GM10266 (cell line): ENCODE measurements around the gene FN1.
"Not testable (repeated sequence)": the region's sequence is repeated elsewhere in the genome, so short reads cannot be mapped to it uniquely, and the experiment has no call there.

ENCODE experiments used
- DNase-seq: peaks from one replicate; pipeline ENCODE4 v3.0.0; 2012; ENCODE audit errors: extremely low spot score
- TF ChIP-seq, protein P1 (sequence below): IDR thresholded peaks from 2 replicates; pipeline ENCODE4 v1.5.1; 2012; ENCODE audit warnings: mild to moderate bottlenecking, low read depth; ENCODE audit not compliant: control insufficient read depth, insufficient read depth; ENCODE audit errors: missing control alignments

FN1 gene

DNA sequence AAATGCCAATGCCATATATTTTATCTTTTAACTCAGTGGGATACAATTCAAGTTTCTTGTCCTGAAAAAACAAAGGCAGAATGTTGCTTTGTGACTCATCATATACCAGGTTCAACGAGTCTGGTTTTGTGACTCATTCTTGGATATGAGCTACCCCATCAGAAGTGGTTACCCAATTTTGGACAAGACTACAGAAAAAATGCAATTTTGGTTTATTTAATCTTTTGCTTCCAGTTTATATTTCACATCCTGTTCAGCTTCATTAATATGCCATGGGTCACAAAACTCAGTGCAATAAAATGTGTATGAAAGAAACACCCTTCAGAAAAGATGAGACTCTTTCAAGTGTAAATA, 25.0 kb downstream of the FN1 start:
- TF ChIP-seq, protein P1, sequence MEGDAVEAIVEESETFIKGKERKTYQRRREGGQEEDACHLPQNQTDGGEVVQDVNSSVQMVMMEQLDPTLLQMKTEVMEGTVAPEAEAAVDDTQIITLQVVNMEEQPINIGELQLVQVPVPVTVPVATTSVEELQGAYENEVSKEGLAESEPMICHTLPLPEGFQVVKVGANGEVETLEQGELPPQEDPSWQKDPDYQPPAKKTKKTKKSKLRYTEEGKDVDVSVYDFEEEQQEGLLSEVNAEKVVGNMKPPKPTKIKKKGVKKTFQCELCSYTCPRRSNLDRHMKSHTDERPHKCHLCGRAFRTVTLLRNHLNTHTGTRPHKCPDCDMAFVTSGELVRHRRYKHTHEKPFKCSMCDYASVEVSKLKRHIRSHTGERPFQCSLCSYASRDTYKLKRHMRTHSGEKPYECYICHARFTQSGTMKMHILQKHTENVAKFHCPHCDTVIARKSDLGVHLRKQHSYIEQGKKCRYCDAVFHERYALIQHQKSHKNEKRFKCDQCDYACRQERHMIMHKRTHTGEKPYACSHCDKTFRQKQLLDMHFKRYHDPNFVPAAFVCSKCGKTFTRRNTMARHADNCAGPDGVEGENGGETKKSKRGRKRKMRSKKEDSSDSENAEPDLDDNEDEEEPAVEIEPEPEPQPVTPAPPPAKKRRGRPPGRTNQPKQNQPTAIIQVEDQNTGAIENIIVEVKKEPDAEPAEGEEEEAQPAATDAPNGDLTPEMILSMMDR, result no peak
- DNase-seq, result no peak

DNA sequence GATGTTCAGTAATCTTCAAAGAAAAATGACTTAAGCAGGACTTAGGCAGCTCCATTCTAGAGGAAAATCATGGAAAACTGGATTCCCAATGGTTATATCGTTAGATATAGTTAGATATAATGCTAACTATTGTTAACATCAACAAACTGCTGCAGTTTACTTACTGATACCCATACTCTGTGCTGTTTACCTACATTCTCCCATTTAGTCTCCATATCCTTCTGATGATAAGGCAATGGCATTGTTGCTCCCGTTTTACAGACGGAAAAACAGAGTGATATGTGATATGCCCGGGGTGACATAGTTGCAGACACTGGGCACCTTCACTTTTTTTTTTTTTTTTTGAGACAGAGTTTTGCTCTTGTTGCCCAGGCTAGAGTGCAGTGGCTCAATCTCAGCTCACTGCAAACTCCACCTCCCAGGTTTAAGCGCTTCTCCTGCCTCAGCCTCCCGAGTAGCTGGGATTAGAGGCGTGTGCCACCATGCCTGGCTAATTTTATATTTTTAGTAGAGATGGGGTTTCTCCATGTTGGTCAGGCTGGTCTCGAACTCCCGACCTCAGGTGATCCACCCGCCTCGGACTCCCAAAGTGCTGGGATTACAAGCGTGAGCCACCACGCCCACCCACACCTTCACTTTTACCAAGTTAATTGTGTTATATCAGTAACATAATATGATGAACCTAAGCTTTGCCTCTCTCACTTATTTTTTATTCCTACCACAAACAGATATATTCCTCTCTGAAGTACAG, 25.5 kb downstream of the FN1 start:
- DNase-seq, result not testable (repeated sequence)

DNA sequence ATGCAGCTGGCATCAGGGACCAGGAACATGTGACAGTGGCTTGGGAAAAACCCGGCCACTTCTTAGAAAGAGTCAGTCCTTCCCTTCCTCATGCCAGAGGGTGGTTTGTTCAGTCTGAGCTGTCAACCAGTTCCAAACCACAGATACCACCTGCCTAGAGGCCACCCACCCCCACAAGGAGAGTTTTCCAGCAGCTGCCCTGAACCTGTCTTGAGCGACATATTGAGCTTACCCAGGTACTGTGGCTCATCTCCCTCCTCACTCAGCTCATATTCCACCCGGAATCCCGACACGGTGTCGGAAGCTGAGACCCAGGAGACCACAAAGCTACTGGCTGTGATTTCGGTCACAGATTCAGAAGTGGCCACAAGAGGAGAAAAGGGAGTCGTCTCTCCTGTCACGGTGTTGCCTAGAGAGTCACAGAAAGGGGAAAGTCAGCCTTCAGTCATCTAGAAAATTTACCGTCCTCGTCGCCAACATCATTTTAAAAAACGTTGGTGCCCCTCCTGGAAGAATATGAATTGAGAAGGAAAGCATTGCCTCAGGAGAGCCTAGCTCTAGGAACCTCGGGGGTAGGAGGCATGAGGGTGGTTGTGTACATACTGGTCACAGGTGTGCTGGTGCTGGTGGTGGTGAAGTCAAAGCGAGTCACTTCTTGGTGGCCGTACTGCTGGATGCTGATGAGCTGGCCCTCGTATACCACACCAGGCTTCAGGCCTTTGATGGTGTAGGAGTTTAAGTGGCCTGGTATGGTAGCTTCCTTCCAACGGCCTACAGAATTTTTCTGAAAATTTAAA, 26.3 kb downstream of the FN1 start:
- TF ChIP-seq, protein P1, result no peak
- DNase-seq, result no peak

- DNase-seq, result not testable (repeated sequence)
Measured at GRCh38 chr2:215408441-215408840, 27.4 kb downstream of the FN1 start.

DNA sequence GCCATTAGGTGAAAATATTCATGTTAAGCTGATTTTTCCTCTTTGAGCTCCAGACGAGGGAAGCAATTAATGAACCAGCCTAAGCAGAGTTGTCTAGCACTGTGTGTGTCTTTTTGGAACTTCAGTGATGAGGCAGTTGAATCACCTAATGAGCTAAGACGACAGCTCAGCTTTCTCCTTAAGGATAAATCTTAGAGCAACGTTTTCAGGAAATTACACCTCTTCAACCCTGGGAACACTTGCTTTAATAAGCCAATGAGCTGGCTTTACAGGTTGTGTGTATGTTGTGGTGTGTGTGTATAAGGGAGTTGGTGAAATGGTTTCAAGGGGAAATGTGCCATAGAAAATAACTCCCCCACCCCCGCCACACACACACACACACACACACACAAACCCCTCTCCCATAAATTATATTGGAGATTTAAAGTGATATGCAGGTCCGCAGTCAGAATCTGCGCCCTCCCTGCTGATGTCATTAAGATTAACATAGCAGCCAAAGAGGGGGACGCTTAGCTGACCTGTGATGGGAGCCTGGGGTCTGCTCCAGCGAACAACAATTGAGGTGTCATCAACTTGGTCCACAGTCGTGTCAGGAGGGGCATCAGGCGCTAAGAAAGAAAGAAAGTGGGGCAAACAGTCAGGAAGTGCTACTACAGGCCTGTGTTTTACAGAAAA, 28.1 kb downstream of the FN1 start:
- TF ChIP-seq, protein P1, result no peak
- no peak for DNase-seq

- TF ChIP-seq, protein P1, result no peak
- no peak for DNase-seq
Measured at GRCh38 chr2:215407061-215407460, 28.8 kb downstream of the FN1 start.

DNA sequence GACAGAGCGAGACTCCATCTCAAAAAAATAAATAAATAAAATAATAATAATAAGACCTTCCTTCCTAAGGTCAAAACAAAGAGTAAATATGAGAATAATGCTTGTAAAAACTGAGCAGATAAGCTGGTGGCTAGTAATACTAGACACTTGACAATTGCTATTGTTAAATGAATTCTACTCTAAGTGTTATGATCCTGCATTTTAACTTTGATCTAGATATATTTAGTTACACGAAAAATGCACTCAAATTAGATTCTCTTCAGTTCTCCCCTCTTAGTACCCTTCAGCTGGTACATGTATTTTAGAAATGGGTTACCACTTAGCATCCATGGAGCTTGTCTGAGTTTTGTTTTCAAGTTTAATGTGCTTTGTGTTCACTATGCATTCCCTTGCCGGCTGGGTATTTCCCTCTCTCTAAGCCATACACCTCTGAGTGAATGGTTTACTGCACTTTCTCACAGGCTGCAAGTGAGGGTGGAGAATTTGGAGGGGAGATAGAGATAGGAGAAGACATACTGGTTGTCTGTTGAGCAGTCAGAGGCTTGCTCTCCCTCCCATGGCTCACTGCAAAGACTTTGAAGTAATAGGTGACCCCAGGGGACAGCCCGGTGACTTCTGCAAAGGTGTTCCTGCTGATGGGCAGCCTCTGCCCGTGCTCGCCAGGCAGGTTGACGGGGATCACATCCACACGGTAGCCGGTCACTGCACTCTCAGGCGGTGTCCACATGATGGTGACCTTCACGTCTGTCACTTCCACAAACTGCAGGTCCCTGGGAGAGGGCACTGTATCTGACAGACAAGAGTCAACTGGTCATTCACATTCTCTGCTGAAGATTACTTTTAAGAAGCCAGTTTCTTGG, 29.9 kb downstream of the FN1 start:
- TF ChIP-seq, protein P1, result no peak
- DNase-seq, result no peak
